Hepatocyte (in vitro differentiated cells): ENCODE measurements around the gene SMIM17.

ENCODE experiments used
- EZH2 ChIP-seq: fragments of 200-600 bp; sonication (generic); IDR thresholded peaks from 2 replicates; pipeline ENCODE4 v1.6.1; 2016; ENCODE audit warnings: antibody characterized with exemption, mild to moderate bottlenecking, borderline replicate concordance
- EZH2phosphoT487 ChIP-seq: fragments of 200-600 bp; sonication (generic); IDR thresholded peaks from one replicate; pipeline ENCODE4 v1.6.1; 2018; ENCODE audit warnings: antibody characterized with exemption, mild to moderate bottlenecking, low read depth, moderate library complexity; ENCODE audit not compliant: unreplicated experiment, severe bottlenecking
- TF ChIP-seq, protein P1 (sequence below): fragments of 200-600 bp; sonication (generic); IDR thresholded peaks from 2 replicates; pipeline ENCODE4 v1.5.1; 2016; ENCODE audit warnings: antibody characterized with exemption, mild to moderate bottlenecking; ENCODE audit not compliant: poor library complexity

DNA sequence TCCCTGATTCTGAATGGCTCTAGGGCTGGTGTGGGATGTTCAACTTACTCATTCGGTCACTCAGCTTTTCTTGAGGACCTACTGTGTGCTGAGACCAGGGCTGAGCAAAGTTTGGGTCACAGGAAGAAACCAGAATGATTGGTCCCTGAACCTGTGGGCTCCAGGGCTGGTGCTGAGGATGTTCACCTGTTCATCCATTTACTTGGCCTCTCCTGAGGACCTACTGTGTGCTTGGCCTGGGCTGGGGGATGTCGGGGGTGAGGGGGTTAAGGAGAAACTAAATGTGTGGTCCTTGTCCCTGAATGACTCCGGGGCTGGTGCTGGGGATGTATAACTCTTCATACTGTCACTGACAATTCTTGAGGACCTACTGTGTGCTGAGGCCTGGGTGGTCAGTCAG is 18.3 kb downstream of the SMIM17 start:
- TF ChIP-seq, protein P1, sequence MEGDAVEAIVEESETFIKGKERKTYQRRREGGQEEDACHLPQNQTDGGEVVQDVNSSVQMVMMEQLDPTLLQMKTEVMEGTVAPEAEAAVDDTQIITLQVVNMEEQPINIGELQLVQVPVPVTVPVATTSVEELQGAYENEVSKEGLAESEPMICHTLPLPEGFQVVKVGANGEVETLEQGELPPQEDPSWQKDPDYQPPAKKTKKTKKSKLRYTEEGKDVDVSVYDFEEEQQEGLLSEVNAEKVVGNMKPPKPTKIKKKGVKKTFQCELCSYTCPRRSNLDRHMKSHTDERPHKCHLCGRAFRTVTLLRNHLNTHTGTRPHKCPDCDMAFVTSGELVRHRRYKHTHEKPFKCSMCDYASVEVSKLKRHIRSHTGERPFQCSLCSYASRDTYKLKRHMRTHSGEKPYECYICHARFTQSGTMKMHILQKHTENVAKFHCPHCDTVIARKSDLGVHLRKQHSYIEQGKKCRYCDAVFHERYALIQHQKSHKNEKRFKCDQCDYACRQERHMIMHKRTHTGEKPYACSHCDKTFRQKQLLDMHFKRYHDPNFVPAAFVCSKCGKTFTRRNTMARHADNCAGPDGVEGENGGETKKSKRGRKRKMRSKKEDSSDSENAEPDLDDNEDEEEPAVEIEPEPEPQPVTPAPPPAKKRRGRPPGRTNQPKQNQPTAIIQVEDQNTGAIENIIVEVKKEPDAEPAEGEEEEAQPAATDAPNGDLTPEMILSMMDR, result no peak
- TF ChIP-seq EZH2phosphoT487 (no peak), EZH2 (no peak)
